ENCODE results near the gene HMGN3.

Gene HMGN3

GRCh38 chr6:79184641-79185040 lies 49.8 kb downstream of the HMGN3 start:
- DNase-seq (ENCODE audit: low read depth) = no peak

DNA sequence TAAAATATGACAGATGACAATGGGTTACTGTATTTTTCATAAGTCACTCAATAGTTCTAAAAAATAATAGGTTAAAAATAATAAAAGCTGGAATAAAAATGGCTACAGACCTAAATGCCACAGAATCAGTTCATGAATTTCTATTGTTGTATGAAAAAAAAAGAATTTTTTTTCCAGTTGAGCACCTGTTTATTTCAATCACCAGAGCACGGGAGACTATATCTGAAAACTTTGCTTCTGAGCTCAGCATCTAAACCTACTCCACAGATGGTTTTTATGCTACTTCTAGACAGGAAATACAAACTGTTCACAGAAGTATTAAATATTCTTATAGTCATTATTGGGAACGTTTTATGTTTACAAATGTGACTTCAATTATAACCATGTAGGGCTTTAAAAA lies 50.4 kb downstream of the HMGN3 start:
- DNase-seq (ENCODE audit: low read depth) = no peak

DNA sequence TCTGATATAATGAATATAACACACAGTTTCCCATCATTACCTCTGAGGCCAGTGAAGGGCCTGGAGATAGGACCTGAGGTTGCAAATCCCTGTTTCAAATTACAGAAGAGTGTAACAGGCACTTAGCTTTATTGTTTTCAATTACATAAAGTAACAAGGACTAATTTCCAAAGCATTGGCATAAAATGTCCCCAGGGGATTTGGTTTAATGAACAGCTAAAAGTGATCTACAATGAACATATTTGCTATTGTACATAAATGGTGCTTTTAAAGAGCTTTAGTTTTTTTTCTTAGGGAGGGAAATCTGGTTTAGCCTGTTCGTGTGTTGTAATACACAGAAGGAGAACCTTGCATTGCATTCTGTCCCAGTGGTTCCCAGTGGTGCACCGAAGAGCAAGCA lies 54.4 kb downstream of the HMGN3 start:
- no peak for DNase-seq (ENCODE audit: low read depth)

GRCh38 chr6:79173378-79173777 lies 61.1 kb downstream of the HMGN3 start:
- DNase-seq (ENCODE audit: low read depth) = no peak

GRCh38 chr6:79170959-79171358 lies 63.5 kb downstream of the HMGN3 start:
- no peak for DNase-seq (ENCODE audit: low read depth)

- no peak for DNase-seq (ENCODE audit: low read depth)
Observed at GRCh38 chr6:79170431-79170830, 64.1 kb downstream of the HMGN3 start.

- DNase-seq (ENCODE audit: low read depth) = no peak
Observed at GRCh38 chr6:79168695-79168980, 65.8 kb downstream of the HMGN3 start.

DNA sequence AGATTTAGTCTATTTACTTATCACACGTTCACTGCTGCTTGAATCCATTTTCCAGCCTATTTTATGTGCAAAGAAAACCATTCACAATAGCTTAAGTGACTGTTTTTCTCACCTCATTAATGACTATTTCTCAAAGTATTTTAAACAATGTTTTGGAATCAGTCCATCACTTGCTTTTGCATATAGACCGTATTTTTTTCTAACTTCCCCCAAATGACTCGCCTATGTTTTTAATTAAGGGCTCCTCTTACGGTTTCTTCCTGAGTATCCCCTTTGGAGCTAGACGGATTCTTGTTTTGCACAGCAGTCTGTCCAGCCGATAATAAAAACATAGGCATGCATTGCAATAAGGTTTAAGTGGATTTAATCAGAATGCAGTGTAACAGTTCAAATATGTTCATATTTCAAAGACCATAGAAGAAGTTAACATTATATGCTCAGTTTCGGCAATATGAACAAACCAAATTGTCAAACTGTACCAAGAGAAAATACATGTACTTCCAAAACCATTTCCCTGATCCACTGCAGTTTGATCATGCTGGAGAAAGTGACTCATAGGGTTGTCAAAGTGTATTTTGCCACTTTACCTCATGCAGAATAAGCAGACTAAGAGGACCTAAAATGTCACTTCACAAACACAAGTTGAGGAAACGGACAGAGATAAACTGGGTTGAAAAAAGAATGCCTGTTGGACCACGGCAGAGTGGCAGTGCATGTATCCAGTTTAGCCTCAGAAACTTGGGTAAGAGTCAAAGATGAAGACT lies 66.4 kb downstream of the HMGN3 start:
- DNase-seq (ENCODE audit: low read depth) = no peak

DNA sequence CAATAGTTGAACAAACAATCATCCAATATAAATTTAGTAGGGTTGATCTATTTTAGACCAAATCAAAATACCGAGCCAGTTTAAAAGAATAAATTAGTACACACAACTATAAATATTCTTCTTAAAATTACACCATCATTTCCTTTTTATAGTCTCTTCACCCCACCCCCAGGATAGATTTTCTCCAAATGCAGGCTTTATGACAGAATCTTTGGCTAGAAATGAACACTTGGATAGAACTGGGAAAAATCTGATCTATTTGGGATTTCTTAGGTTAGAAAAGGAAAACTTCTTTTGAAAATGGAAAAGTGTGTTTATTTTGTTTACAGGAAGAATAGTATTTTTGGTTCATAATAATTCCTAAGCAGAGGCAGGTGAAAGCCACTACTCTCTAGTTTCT lies 74.6 kb downstream of the HMGN3 start:
- no peak for DNase-seq (ENCODE audit: low read depth)

- no peak for DNase-seq (ENCODE audit: low read depth)
Observed at GRCh38 chr6:79158856-79159516, 75.5 kb downstream of the HMGN3 start.

DNA sequence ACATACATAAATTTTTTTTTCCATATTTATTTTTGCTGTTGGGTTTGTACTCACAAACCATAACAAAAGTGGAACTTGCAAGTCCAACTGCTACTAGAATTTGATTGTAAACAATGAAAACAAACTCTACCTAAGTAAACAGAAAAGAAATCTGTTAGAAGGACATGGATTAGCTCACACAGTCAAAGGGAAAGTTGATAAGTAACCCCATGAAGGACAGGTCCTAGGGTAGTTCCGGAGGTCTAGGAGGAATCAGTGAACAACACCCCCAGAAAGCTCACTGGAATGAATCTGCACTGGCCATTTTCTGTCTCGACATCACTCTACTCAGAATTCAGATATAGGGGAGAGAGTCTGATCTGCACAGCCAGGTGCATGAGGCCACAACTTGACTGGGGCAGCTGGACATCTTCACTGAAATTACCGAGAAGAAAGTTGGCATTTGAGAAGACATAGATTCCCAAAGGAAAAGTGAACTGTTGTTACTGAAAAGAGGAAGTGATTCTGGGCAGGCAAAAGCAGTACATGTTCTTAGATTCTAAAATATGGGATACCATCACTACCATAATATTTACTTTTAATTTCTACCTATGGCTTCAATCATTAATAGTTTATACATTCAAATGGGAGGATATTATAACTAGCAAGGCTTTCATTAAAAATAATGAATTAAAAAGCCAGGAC lies 76.4 kb downstream of the HMGN3 start:
- no peak for DNase-seq (ENCODE audit: low read depth)

- no peak for DNase-seq (ENCODE audit: low read depth)
Observed at GRCh38 chr6:79152269-79152737, 82.2 kb downstream of the HMGN3 start.
